Tibial nerve (tissue), 3 donors: ENCODE data around the gene ABHD8.

ENCODE experiments used
- POLR2A ChIP-seq, 2 donors: fragments of 450-650 bp; IDR thresholded peaks; one replicate each; pipeline ENCODE4 v1.6.1; 2017; ENCODE audit warnings: antibody characterized with exemption in 2 of 2, mild to moderate bottlenecking in 2 of 2, moderate library complexity in 2 of 2
- TF ChIP-seq, protein P1 (sequence below), 5 experiments: fragments of 200-600 bp in 3 of 5; fragments of 450-650 bp in 2 of 5; sonication (generic) in 3 of 5; IDR thresholded peaks; one replicate each; pipeline ENCODE4 v1.5.1; 2016 to 2019; ENCODE audit warnings: antibody characterized with exemption in 5 of 5, mild to moderate bottlenecking in 3 of 5, moderate library complexity in 2 of 5

DNA sequence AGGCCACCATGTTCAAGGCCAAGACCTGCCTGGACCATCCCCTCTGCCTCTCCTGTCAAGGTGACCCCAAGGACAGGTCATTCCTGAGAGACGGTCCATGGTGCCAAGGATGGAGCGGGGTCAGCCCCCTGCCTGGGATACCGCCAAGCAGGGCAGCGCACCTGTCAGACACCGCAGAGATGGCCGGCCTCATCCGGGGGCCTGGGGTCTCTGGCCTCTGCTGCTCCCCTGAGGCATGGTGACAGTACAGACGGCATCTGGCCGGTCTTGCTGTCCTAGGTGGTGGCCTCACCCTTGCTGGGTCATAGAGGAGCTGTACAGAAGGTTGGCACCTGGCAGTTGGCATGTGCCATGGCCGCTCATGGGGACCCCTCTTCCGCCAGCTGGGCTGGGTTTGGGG is 17.2 kb upstream of the ABHD8 start:
- TF ChIP-seq POLR2A (IDR thresholded peaks at IDR 0.05), result no peak
- TF ChIP-seq, protein P1, sequence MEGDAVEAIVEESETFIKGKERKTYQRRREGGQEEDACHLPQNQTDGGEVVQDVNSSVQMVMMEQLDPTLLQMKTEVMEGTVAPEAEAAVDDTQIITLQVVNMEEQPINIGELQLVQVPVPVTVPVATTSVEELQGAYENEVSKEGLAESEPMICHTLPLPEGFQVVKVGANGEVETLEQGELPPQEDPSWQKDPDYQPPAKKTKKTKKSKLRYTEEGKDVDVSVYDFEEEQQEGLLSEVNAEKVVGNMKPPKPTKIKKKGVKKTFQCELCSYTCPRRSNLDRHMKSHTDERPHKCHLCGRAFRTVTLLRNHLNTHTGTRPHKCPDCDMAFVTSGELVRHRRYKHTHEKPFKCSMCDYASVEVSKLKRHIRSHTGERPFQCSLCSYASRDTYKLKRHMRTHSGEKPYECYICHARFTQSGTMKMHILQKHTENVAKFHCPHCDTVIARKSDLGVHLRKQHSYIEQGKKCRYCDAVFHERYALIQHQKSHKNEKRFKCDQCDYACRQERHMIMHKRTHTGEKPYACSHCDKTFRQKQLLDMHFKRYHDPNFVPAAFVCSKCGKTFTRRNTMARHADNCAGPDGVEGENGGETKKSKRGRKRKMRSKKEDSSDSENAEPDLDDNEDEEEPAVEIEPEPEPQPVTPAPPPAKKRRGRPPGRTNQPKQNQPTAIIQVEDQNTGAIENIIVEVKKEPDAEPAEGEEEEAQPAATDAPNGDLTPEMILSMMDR (IDR thresholded peaks at IDR 0.05), result no peak
